ENCODE results near the gene NOS1AP.

- no peak for TF ChIP-seq CTCF (conservative IDR thresholded peaks at IDR 0.05 in 1 of 2, IDR thresholded peaks at IDR 0.05 in 1 of 2; ENCODE audit: extremely low read depth in 1 of 2, insufficient read depth in 1 of 2, low read depth in 1 of 2, low read length in 2 of 2)
- no peak for TF ChIP-seq EZH2 (IDR thresholded peaks at IDR 0.05; ENCODE audit: borderline replicate concordance, low read length)
Measured at GRCh38 chr1:162347281-162347680, 277.8 kb downstream of the NOS1AP start.
